Nephron progenitor cell (in vitro differentiated cells): ENCODE results near the gene RPTOR.
"Not testable (repeated sequence)": the region's sequence is repeated elsewhere in the genome, so short reads cannot be mapped to it uniquely, and the experiment has no call there.

Source experiments
- DNase-seq: peaks from one replicate; pipeline ENCODE4 v3.0.0; 2021
- H3K27ac Mint-ChIP-seq: 2 replicates; pipeline ENCODE4 v1.8.0; 2021; ENCODE audit warnings: mild to moderate bottlenecking, moderate library complexity, mixed read lengths
- H3K27me3 Mint-ChIP-seq: 2 replicates; pipeline ENCODE4 v1.8.0; 2021; ENCODE audit warnings: mild to moderate bottlenecking, low read depth, mixed read lengths; ENCODE audit not compliant: poor library complexity
- H3K36me3 Mint-ChIP-seq: 2 replicates; pipeline ENCODE4 v1.8.0; 2021; ENCODE audit warnings: low read depth, mixed read lengths
- H3K4me1 Mint-ChIP-seq: 2 replicates; pipeline ENCODE4 v1.8.0; 2021; ENCODE audit warnings: mixed read lengths
- H3K4me3 Mint-ChIP-seq: 2 replicates; pipeline ENCODE4 v1.8.0; 2021; ENCODE audit warnings: mild to moderate bottlenecking, moderate library complexity, mixed read lengths
- H3K9me3 Mint-ChIP-seq: 2 replicates; pipeline ENCODE4 v1.8.0; 2021; ENCODE audit warnings: mild to moderate bottlenecking, moderate library complexity, mixed read lengths
- CTCF ChIP-seq: fragments of 200-600 bp; sonication (generic); IDR thresholded peaks from 2 replicates; pipeline ENCODE4 v1.5.0; 2021; ENCODE audit warnings: antibody characterized with exemption

Gene RPTOR

GRCh38 chr17:80812362-80813088 is 267.9 kb downstream of the RPTOR start:
- peaks cover 8% of the 10 kb centered on the region for H3K27me3 Mint-ChIP-seq
- peaks cover 25% of the 10 kb centered on the region for H3K36me3 Mint-ChIP-seq
- no peak overlapping the region for H3K27ac Mint-ChIP-seq
- H3K4me3 Mint-ChIP-seq = no peak overlapping the region
- peaks cover 13% of the 10 kb centered on the region for H3K9me3 Mint-ChIP-seq
- H3K4me1 Mint-ChIP-seq = peaks cover 23% of the 10 kb centered on the region
- no peak for TF ChIP-seq CTCF
- no peak for DNase-seq

GRCh38 chr17:80813318-80813717 is 268.7 kb downstream of the RPTOR start:
- Mint-ChIP-seq H3K27me3 (peaks cover 8% of the 10 kb centered on the region), H3K4me1 (peaks cover 23% of the 10 kb centered on the region), H3K4me3 (no peak overlapping the region), H3K36me3 (peaks cover 23% of the 10 kb centered on the region), H3K9me3 (peaks cover 6% of the 10 kb centered on the region), H3K27ac (no peak overlapping the region)
- TF ChIP-seq CTCF = no peak
- DNase-seq = no peak

- H3K4me1 Mint-ChIP-seq = peaks cover 28% of the 10 kb centered on the region
- H3K27ac Mint-ChIP-seq = peak overlapping the region; percentile 27
- no peak for TF ChIP-seq CTCF
- no peaks in the 10 kb centered on the region for H3K9me3 Mint-ChIP-seq
- no peak overlapping the region for H3K4me3 Mint-ChIP-seq
- DNase-seq = no peak
- peaks cover 8% of the 10 kb centered on the region for H3K27me3 Mint-ChIP-seq
- peaks cover 17% of the 10 kb centered on the region for H3K36me3 Mint-ChIP-seq
Observed at GRCh38 chr17:80814491-80814890, 269.9 kb downstream of the RPTOR start.

GRCh38 chr17:80815151-80815681 is 270.6 kb downstream of the RPTOR start:
- no peak for DNase-seq
- Mint-ChIP-seq H3K4me1 (peaks cover 36% of the 10 kb centered on the region), H3K27ac (no peak overlapping the region), H3K9me3 (no peaks in the 10 kb centered on the region), H3K36me3 (peaks cover 17% of the 10 kb centered on the region), H3K4me3 (no peak overlapping the region), H3K27me3 (peaks cover 8% of the 10 kb centered on the region)
- no peak for TF ChIP-seq CTCF

GRCh38 chr17:80815718-80816117 is 271.1 kb downstream of the RPTOR start:
- not testable (repeated sequence) for H3K4me3 Mint-ChIP-seq, H3K9me3 Mint-ChIP-seq, H3K27ac Mint-ChIP-seq, H3K27me3 Mint-ChIP-seq, DNase-seq
- Mint-ChIP-seq H3K36me3 (peaks cover 17% of the 10 kb centered on the region), H3K4me1 (peaks cover 41% of the 10 kb centered on the region)

- Mint-ChIP-seq H3K27me3 (peaks cover 8% of the 10 kb centered on the region), H3K4me3 (no peak overlapping the region), H3K36me3 (peaks cover 15% of the 10 kb centered on the region), H3K4me1 (peaks cover 45% of the 10 kb centered on the region), H3K9me3 (no peaks in the 10 kb centered on the region), H3K27ac (peak overlapping the region; percentile 74)
- no peak for TF ChIP-seq CTCF
- DNase-seq = no peak
Observed at GRCh38 chr17:80816241-80817103, 271.8 kb downstream of the RPTOR start.
